Suppressor macrophage (primary cell): ENCODE results near the gene BLACAT1.
"Not testable (repeated sequence)": the region's sequence is repeated elsewhere in the genome, so short reads cannot be mapped to it uniquely, and the experiment has no call there.

Source experiments
- DNase-seq, 4 experiments: peaks; one replicate each; pipeline ENCODE4 v3.0.0-alpha.2; 2020 to 2022

BLACAT1 gene

GRCh38 chr1:205438213-205439158, 17.4 kb downstream of the BLACAT1 start:
- peak; percentile 62 to 84 (median 76) for DNase-seq

DNA sequence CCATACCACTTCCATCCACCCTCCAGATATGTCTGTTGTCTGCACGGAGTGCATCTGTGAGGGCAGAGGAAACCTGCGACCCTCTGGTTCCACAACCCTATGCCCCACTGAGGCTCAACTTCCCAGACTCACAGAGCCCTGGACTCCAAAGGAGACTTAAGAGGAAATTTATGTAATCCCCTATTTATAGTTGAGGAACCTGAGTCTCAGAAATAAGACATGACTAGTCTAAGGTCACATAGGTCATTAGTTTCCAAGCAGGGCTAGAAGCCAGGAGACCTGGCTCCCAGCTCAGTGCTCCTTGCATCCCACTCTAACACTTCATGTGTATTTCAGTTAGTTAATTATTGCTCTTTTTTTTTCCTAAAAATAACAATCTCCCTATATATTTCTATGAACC, 18.3 kb downstream of the BLACAT1 start:
- no peak for DNase-seq

DNA sequence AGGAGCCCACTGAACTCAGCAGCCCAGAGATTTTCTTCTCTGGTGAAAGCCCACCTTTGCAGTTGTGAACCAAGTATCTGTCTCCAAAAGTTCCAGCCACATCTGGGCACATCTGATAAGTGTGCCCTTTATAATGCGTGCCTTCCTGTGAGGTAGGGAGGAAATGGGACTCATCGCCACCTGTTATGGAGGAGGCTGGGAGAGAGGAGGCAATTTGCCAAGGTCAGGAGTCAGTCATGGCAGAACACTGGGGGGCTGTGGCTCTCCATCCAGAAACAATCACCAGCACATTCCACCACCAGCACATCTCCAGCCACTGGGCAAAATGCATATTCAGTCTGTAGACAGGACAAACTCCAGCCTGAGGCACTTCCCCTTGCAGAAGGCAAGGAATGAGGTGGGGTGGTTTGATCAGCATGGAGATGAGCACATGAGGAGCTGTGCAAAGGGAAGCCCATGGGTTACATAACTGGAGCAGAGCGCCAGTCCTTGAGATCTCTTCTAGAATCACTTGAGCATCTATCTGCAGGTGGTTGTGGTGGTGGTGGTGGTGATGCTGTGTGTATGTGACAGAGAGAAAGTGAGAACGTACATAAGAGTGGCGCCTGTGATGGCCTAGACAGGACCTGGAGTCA, 19.0 kb downstream of the BLACAT1 start:
- peak; percentile 32 to 60 (median 52) for DNase-seq

GRCh38 chr1:205435578-205436573, 20.0 kb downstream of the BLACAT1 start:
- DNase-seq: no peak

GRCh38 chr1:205434738-205435137, 21.1 kb downstream of the BLACAT1 start:
- DNase-seq: no peak

- DNase-seq: not testable (repeated sequence)
Observed at GRCh38 chr1:205432692-205433091, 23.2 kb downstream of the BLACAT1 start.

- no peak for DNase-seq
Observed at GRCh38 chr1:205432116-205432515, 23.7 kb downstream of the BLACAT1 start.

DNA sequence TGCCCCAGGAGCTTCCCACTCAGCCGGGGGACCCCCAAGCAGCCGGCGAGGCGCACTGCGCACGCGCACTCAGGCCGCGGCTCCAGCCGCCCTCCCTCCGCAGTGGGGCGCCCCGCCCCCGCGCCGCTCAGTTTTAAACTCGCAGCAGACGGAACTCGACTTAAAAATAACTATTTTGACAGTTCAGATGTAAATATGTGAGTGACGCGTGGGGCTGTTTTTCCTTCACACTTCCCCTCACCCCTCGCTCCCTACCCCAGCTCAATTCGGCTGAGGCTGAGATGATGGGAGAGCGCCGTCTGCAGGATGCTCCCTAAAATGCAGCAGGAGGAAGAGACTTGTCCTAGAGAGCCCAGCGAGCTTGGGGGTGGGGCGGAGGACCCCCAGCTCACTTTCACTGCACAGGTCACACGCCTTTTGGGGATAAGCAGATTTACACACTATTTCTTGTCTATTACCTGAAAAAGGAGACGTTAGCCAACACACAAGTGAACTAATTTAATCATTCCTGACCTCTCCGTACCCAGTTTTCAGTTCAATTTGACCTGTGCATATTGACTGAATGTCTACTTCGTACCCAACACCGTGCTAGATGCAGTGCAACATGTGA, 25.0 kb downstream of the BLACAT1 start:
- peak; percentile 49 to 68 (median 52) for DNase-seq

DNA sequence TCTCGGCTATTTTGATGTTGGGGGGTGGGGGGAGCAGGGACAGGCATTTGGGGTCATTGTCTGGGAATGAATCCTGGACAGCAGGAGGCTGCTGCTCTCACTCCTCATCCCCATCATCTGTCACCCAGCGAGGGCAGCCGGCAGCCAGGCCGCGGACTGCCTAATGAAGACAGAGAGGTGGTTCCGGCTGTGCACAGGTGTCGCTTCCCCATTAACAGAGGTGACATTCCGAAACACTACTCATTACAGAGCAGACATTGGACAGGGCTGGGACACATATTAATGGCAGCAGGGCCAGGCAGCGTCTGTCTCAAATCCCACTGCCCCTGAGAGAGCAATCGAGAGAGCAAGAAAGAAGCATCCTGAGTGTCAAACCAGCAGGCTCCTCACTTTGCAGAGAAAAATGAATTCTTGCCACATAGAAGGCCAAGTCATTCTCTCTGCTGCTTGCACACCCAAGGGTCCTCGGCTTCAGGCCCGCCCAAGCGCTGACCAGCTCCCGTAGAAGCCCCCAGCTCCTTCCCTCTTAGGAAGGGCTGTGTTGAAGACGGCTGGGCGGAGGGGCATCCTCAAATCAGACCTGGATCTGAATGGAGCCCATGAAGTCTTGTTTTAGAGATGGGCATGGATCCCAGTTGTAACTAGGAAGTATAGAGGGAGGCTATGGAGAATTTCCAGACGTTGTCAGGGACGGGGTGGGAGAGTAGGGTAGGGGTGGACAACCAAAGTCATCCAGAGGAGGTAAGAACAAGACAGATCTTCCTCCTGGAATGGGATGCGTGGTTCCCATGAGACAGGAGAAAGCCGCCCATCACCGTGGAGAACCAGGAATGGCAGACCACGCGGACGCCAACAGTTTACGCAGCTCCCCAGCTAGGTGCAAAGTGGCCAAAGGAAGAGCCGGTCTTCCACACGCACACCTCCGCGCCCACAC, 25.8 kb downstream of the BLACAT1 start:
- DNase-seq: no peak

DNA sequence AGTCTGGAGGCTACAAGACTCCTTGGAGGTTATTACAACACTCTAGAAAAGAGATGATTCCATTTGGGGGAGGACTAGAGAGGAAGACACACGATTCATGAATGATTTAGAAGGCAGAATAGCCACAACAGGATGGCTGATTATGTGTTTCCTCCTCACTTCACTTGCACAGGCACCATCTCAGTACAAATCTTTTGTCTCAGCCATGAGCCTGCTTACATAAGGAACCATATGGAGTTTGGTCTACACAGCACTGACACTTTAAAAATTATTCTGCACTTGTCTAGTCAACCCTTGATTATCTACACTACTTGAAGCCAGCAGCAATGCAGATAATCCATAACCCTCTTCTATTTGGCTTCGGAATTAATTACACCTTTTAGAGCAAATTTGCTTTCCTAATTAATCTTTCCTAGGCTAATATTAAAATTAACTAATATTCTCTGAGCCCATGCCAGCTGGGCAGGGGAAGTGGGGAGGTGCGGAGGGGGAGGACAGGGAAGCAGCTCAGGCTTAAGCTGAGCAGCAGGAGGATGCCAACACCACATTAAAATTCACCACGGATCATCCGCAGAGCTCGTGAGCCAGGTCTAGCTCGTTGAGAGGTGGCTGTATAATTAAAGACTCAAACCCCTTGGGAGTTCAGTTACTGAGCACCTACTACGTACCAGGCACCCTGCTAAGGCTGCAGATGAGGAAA, 30.8 kb downstream of the BLACAT1 start:
- DNase-seq: no peak

GRCh38 chr1:205423814-205424399, 31.9 kb downstream of the BLACAT1 start:
- no peak for DNase-seq

DNA sequence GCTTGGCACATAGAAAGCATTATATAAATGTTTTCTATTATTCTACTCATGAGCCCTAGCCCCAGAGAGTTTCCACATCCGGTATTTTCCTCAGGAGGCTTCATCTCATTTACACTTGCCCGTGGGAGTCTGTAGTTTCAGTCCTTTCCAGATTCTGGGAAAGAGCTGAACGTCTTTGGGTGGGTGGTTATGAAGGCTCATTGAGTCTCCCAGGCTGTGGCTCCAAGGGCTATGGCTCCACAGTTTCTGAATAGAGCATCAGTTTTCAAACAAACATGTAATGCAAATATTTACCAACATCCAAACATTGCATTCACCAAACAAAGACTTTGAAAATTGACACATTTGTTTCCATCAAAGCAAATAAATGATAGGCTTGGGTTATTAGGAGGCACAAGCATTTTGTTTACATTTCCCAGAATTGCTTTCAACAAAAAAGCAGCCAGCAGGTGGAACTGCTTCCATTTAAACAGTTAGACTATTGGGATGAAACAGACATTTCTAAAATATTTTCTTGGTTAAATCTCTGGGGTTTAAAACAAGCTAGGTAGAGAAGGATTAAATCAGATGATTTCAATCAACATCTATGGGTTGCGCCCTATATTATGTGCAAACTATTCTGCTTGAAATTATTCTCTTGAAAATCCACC, 32.7 kb downstream of the BLACAT1 start:
- DNase-seq: no peak

- DNase-seq: no peak
Observed at GRCh38 chr1:205421798-205422197, 34.0 kb downstream of the BLACAT1 start, which contains the start of gene LEMD1. Gene LEMD1 (minus strand): TSS chr1:205422056. CDS start chr1:205420536, 1,520 bp downstream.

- DNase-seq: no peak
Observed at GRCh38 chr1:205420938-205421337, 34.9 kb downstream of the BLACAT1 start.

GRCh38 chr1:205417870-205418635, 37.8 kb downstream of the BLACAT1 start:
- DNase-seq: no peak

DNA sequence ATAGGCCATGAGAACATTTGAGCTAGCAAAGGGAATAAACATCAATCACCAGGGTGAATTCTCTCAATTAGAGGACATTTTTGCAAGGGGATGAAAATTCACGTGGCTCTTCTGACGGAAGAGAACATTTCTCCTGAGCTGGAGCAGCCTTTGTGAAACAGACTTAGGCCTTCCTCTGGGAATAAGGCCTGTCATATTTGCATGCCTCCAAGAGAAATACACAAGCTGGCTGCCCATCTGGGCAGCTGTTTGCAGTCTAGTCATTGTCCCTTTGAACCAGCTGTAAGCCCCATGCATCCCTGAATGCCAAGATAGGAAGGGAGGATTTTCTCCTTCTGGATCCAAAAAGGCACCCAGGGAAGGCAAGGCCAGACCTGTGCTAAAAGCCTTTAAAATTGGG, 39.5 kb downstream of the BLACAT1 start:
- no peak for DNase-seq

DNA sequence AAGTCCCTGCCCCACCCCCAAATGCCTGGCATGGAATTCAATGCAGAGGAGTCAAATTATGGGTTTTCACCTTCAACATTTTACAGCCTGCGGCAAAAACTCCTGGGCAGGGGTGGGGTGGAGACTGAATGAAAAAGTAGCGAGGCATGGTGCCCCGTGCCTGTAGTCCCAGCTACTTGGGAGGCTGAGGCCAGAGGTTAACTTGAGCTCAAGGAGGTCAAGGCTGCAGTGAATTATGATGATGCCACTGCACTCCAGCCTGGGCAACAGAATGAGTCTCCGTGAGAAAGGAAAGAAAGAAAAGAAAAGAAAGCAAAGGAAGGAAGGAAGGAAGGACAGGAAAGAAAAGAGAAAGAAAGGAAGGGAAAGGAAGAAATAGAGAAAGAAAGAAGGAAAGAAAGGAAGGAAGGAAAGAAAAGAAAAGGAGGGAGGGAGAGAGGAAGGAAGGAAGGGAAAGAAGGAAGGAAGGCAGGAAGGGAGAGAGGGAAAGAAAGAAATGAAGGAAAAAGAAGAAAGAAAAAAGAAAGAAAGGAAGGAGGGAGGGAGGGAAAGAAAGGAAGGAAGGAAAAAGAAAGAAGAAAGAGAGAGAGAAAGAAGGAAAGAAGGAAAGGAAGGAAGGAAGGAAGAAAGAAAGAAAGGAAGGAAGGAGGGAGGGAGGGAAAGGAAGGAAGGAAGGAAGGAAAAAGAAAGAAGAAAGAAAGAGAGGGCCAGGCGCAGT, 45.1 kb downstream of the BLACAT1 start:
- no peak for DNase-seq

DNA sequence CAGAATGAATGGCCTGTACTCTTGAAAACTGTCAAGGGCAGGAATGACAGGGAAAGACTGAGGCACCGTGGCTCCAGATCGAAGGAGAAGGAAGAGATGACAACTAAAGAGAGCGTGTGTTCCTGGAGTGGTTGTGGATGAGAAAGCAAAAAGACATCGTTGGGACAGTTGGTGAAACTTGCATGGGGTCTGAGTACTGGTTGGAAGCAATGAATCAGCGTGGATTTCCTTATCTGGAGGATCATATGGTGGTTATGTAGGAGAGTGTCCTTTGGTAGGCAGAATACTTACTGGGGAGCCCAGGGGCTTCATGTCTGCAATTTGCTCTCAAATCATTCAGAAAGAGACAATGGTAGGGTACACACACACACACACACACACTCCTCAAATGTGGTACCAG, 47.9 kb downstream of the BLACAT1 start:
- no peak for DNase-seq
